Kidney tubule cell (primary cell): Measurements from ENCODE around the gene PMEL.
"Not testable (repeated sequence)": the region's sequence is repeated elsewhere in the genome, so short reads cannot be mapped to it uniquely, and the experiment has no call there.

Experiments
- DNase-seq: peaks from one replicate; pipeline ENCODE4 v3.0.0-alpha.2; 2018; ENCODE audit warnings: low spot score

Gene PMEL

DNA sequence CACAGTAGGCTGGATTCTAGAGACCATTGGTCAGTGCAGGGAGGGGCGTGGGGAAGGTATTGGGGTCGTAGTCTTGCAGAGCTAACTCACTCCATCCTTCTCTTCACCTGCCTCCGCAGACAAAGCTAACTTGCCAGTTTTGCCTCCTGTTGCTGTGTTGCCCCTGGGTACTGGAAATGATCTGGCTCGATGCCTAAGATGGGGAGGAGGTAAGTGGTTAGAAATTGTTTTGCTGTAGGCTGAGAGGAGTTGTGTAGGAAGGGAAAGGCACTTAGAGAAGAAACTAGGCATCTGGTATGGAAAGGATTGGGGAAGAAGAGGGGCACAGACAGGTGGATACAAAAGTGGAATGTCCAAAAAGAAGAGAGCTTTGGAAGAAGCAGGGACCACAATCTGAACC, 23.8 kb downstream of the PMEL start:
- DNase-seq: no peak

DNA sequence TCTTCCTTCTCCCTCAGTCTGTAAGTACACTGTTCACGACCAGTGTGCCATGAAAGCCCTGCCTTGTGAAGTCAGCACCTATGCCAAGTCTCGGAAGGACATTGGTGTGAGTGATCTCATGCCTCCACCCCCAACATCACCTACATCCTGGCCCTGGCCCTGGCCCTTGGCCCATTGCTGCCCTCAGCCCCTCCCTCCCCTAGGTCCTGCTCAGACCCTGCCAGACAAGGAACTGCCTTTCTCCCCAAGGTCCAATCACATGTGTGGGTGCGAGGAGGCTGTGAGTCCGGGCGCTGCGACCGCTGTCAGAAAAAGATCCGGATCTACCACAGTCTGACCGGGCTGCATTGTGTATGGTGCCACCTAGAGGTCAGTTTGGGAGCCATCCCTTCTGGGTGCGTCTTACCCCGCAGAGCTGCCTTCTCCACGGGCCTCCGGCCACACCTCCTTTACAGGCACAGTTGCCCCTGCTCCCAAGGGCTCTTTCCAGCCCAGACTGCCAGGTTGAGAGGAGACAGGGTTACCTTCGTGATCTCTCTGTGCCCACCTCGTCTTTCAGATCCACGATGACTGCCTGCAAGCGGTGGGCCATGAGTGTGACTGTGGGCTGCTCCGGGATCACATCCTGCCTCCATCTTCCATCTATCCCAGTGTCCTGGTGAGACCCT, 25.6 kb downstream of the PMEL start:
- DNase-seq: peak; percentile 91

DNA sequence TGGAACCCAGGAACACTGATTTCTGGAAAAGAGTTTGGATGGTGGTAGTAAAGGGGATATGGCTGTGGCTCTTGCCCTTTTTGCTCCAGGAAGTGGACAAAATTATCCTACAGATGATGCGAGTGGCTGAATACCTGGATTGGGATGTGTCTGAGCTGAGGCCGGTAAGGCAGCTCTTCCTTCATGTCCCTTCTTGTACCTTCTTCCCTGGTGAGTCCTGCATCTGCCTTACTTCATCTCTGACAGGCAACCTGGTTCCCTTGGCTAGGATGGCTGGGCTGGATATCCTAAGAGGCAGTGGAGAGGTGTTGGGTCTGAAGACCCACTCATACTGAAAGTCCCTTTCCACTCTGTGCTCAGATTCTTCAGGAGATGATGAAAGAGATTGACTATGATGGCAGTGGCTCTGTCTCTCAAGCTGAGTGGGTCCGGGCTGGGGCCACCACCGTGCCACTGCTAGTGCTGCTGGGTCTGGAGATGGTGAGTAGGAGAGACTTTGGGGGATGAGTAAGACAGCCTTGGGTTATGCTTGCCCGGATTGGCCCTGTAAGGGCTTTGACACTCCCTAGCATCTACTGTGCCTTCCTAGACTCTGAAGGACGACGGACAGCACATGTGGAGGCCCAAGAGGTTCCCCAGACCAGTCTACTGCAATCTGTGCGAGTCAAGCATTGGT, 26.9 kb downstream of the PMEL start:
- no peak for DNase-seq

DNA sequence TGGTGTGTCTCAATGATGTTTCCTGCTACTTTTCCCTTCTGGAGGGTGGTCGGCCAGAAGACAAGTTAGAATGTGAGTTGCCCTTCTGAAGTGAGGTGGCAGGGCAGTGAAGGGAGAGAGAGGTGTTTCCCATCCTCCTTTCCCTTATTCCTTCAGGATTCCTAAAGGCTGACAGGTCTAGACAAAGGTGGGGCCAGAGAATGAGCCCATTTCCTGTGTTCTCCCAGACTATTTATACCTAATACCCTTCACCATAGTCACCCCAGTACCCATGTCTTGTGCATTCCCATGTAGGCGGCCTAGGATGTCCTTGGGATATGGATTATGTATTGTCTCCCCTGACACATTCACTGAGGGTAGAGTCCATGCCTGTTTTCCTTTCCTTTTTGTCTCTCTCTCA, 27.9 kb downstream of the PMEL start:
- peak; percentile 88 for DNase-seq

DNA sequence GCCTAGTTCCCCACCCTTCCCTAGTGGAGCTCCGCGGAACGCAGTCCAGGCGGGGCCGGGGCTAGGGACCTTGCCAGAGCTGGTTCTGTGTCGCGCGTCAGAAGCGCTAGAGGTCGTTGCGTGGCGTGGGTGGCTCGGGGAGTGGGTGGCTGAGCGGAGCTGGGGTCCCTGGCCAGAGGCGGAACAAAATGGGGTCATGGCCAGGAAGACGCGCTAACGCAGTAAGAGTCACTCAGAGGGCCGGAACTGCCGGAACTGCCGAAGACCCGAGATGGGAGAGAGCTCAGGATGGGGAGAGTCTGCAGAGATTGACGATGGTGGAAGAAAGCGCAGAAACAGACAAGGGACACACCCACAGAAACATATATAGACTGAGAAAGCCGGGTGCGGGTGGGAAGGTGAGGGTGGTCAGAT, 30.1 kb downstream of the PMEL start:
- DNase-seq: no peak

DNA sequence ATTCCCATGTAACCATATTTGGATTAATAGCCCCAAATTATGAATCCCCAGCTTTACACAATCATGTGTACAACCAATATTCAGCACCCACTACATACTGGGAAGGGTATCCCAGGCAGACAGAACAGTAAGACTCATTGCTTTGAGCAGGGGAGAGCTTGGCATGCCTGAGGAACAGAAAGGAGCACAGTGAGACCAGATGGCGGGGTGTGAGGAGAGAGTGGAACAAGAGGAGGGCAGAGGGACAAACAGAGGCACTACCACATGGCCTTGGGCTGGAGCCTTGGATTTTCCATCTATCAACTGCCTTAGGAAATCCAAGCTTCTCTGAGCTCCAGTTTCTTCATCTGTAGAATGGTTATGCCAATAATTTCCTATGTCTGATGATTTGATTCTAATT, 31.1 kb downstream of the PMEL start:
- no peak for DNase-seq

DNA sequence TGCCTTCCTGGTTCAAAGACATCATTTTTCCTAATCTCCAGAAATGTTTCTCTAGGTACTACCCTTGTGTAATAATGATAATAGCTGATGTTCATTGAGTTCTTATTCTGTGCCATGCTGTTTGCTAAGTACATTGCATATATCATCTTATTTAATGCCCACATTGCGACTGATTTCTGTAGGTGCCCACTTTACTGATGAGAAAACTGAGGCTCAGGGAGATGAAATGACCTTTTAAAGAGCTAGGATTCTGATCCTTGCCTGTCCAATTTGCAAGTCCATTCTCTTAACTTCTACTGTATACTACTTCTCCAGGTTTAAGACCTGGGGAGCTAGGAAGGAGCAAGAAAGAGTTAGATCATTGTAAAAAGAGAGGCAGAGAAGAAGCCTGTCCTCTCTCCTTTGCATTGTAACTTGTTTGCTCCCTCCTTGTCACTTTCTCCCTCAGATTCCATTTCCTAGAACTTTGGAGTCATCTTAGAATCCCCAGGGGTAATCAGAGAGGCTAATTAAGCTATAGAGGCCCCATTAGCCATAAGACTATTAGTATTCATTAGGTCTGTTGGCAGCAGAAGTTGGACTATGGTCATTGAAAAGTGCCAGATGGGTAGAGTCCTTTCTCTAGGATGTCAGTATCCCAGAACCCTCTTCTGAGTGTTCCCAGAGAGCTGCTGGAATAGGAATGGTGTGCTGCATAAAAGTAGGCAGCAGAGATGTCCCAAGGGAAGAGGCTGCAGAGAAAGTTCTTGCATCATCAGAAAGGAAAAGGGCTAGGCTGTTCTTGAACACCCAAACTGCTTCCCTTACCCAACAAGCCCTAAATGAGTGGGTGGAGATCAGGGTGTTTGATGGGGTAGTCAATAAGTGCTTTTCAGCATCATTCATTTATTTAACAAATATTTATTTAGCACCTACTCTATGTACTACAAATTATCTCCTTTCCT, 31.8 kb downstream of the PMEL start:
- DNase-seq: no peak

DNA sequence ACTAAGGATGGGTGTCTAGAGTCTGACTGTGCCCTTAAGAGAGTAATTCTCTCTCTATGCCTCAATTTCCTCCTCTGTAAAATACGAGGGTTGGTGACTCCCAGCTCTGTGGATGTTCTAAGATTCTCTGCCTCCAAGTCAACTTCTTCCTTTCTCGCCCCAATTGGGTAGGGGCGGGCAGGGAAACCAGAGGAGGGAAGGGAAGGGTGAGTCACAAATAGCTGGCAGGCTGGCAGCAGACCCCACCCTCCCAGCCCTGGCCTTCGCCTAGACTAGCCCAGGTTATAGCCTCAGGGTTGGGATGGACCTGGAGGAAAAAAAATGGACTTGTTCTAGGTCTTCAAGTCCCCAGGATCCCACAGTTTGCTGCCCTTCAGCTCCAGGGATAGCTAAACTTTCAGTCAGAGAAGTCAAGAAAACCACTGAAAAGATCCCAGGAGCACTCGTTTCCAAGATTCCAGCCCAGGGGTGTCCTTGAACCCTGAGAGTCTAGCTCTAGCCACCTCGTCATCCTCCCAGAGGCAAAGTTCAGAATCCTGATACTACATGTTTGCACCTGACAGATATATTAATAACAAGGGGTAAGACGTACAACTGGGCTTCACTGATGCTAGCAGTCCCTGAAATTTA, 32.6 kb downstream of the PMEL start:
- DNase-seq: peak; percentile 83

DNA sequence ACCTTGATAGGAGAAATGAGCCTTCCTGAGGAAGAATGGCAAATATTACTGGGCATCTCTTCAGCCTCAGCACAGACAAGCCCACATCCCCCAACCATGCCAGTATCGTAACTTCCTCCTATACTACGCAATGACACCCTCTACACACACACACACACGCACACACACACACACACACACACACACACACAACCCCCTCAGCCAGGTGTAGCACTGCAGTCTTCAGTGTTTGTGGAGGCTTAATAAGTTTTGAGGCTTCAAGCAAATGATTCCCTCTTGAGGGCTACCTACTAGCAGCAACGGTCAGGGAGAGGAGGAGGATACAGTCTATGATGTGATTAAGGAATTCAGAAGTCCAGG, 33.3 kb downstream of the PMEL start:
- DNase-seq: peak; percentile 49

DNA sequence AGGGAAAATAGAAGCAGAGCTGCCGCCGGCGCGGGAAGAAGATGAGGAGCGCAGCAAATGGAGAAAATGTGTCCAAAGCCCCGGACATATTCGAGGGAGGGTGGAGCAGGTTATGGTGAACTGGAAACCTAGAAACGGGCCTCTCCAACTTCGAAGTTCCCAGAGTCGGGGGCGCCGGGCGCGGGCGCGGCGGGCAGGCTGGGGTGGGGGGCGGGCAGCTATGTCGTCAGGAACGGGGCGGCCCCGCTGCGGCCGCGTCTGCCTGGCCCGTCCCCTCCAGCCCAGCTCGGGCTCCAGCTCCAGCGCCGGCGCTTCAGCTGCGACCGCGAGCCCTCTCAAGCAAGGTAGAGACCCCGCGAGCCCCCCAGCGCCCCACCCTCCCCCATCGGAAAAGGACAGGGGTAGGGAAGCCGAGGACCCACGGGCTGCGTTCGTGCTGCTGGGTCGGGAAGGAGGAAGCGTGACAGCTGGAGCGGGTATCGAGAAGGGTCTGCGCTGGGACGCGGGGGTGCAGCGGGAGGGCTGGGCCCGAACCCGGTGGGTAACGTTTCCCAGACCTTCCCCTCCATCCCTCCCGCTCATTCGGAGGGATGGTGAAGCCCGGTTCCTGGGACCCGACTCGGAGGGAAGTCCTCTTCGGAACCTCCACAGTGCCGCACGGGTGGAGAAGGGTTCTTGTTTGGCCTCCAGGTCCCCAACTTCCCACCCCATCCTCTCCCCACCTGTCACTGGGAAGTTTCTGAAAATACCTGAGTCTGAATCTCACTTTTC, 33.9 kb downstream of the PMEL start:
- DNase-seq: peak; percentile 40

DNA sequence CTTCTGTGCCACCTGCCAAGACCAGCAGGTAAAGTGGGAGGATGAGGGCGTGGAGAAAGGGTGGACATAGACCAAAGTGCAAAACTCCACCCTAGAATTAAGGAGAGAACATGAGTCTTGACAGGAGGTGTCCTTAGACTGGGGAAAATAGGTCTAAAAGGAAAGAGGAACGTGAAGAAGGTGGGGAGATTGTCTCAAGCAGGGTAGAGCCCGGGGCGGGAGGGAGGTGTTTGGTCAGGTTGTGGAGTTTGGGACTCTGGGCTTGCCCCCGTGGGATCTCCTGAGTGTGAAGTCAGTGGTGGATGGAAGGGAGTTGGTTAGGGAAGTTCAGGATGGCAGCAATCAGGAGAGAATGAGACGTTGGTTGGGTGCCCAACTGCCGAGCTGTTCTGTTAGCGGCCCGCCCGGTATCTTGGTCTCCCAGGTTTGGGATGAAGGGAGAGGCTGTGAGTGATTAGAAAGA, 34.5 kb downstream of the PMEL start:
- peak; percentile 12 for DNase-seq

DNA sequence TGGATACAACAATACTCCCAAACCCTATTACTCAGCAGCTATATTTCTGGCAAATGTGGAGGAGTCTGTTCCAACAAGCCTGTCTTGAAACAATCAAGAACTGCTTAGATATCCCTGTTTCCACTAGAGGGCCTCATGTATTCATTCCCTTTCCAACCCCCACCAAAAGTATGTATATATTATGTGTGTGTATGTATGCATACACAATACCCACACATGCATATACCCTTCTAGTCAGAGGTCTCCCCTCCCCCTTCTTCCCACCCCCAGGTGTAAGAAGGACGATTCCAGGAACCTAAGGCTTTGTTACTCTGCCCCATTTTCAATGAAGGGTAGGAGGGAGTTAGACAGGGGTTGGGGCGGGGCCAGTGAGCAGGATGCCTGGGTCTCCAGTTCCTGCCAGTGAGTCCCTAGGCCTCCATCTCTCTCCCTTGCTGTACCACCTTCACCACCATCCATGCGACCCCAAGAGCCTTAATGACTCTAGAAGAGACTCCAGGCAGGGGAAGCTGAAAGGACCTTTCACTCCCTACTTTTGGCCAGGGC, 35.0 kb downstream of the PMEL start, which contains the start of gene DGKA:
Gene DGKA (plus strand): TSS at position 392 of the 546 bp plus-strand sequence. CDS start 5,342 bp downstream, outside the sequence.
- peak; percentile 65 for DNase-seq

DNA sequence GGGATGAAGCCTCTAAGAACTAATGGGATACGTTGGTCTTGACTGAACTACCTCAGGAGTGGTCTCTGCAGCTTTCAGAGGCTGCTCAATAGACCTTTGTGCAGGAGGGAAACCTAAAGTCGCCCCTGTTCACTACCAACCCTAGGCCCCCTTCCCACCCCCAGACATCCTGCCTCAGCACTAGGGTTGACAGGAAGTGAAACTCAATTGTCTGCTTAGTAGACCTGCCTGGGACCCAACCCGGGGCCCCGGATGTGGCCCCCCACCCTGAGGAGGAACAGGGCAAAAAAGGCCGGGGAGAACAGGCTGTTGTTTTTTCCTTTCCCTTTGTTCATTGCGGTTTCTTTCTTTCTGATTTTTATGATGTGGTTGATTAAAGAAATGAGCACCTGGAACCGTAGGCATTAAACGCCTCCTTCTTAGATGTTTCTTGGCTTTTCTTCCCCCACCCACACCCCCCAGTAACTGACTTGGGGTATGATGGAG, 36.5 kb downstream of the PMEL start:
- DNase-seq: no peak

DNA sequence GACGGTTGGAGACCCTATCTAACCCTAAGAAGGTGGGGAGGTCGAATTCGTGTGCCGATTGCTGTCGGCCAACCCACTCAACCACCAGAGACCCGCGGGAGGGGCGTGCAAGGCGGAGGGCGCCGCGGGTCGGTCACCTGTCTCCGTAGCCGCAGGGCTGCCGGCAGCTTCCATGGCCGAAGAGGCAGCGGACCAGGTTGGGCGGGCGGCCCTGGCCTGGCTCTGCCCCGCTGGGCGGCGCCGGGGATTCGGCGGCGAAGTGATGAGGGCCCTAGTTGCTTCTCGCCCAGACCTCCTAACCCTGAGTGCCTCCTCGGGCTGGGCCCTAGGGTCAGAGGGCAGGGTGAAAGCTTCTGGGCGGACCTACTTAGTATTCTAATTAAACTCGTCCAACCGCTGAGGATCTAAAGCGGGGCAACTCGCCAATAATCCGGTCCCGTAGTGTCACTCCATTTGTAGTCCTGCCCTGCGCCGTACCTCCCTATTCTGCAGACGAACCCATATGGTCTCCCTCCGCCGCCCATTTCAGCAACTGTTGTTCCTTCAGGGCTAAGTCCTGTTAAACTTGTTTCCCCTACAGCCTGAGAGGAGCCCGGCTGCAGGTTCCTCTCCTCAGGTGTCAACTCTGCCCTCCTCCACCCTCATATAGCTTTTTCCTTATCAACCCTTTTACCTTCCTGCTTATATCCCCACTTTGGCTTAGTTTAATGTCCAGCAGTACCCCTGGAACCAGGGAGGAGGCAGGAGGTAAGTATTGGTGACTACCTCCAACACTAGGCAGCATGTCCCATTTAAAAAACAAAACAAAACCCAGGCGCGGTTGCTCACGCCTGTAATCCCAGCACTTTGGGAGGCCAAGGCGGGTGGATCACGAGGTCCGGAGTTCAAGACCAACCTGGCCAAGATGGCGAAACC, 38.0 kb downstream of the PMEL start, which contains the start of gene PYM1:
Gene PYM1 (minus strand): TSS at position 307 of the 915 bp plus-strand sequence. CDS start 133 bp downstream, at position 174.
- peak; percentile 81 for DNase-seq

DNA sequence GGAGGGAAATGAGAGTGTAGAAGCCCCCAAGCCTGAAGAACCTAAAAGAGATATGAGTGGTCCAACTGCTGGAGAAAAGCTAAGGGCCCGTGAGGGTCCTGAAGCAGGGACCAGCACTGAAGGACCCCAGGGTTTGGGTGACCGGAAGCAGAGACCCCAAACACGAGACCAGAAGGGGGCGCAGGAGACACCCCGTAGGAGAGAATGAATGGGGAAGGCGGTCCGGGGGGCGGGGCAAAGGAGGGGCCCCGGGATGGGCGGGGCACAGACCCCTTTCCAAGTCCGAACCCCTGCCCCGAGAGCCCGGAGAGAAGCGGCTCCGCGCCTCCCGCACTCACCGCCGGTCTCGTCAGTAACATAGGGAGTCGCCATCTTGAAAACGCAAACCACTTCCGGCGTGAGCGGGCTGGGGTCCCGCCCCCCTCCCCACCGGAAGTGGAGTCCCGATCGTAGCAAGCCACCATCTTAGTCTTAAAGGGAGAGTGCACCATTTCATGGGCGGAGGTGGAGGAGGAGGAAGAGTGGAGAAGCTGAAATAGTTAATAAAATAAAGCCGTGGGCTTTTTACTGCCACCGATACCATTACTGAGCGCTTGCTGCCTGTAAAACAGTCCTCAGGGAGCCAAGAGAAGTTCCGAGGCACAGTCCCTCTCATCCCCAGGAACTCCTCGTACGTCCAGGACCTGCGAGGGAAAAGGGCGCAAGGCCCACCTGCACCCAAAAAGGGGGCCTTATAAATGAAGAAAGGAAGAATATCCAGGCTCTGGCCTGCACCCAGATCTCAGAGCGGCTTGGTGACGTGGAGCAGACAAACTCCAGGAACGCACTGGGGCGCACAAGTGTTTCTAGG, 38.9 kb downstream of the PMEL start:
- DNase-seq: peak; percentile 93

DNA sequence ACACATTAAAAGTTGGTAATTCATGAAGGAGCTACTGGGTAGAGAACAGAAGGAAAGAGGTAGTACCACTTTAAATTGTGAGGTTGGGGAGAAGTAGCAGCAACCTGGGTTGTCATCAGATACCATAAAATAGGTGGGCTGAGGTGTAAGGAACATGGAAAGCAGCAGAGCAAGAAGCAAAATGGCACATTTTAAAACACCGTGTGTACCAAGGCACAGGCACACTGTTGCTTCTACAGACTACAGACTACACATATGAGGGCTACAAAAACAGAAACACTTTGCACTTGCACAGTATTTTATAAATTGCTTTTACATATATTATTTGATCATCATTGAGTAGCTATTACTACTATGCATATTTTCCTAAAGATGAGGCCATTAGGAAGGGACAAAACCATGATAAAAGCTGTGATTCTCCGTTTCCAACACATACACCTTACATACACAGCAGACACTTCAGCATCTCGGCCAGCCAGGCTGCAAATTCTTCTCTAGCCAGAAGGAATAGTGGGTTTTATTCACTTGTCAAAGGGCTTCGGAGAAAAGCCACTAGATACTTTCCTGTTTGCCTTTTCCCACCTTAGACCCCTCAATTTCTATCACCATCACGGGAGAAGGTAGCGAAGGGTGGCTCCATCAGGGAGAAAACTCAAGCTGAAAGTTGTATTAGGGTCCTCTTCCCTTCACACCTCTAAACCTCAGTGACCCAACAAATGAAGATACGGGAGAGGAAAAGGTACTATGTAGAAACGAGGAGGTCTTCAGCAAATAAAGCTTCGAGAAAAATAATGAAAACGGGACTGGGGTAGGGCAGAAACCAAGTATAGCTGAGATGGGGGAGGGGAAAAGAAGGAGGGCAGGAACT, 39.7 kb downstream of the PMEL start:
- no peak for DNase-seq

DNA sequence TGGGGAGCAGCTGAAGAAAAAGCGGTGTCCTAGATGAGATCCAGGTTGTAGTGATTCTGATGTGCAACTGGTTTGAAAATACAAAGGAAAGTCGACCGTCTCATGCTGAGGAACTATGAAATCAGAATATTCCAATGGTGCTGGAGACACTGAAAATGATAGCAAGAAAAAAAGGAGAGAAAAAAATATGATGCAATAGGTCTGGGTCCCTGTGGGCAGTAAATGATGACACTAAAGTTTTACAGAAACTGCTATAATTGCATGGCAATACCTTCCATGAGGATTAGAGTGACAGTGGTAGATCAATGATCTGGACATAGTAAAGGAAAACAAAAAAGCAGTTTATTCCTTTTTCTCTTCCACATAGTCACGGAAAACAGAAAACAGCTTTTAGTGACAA, 40.5 kb downstream of the PMEL start:
- no peak for DNase-seq

DNA sequence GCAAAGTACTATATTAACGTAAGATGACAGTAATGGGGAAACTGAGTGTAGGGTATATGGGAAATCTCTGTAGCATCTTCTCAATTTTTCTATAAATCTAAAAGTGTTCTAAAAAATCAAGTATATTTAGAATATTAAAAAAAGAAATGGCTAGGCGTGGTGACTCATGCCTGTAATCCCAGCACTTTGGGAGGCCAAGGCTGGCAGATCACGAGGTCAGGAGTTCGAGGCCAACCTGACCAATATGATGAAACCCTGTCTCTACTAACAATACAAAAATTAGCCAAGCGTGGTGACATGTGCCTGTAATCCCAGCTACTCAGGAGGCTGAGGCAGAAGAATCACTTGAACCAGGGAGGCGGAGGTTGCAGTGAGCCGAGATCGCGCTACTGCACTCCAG, 42.2 kb downstream of the PMEL start:
- DNase-seq: not testable (repeated sequence)
